HEK293 (cell line): ENCODE data around the gene PPM1L.

Experiments
- BCL11A ChIP-seq: fragments of 450-650 bp; formaldehyde crosslinking; IDR thresholded peaks from 2 replicates; pipeline ENCODE4 v1.5.1; 2016; ENCODE audit warnings: low read depth, missing biosample characterization, missing genetic modification characterization
- EGR2 ChIP-seq: fragments of 450-650 bp; formaldehyde crosslinking; IDR thresholded peaks from 2 replicates; pipeline ENCODE4 v1.5.1; 2016; ENCODE audit warnings: low read depth, missing biosample characterization, missing genetic modification characterization
- GFI1B ChIP-seq: fragments of 450-650 bp; formaldehyde crosslinking; IDR thresholded peaks from 2 replicates; pipeline ENCODE4 v1.5.1; 2016; ENCODE audit warnings: missing biosample characterization, missing genetic modification characterization
- PATZ1 ChIP-seq: fragments of 450-650 bp; formaldehyde crosslinking; IDR thresholded peaks from 2 replicates; pipeline ENCODE4 v1.5.1; 2016; ENCODE audit warnings: missing biosample characterization, missing genetic modification characterization
- PBX3 ChIP-seq: sonication (generic); formaldehyde crosslinking; IDR thresholded peaks from 2 replicates; pipeline ENCODE4 v1.8.1; 2022; ENCODE audit warnings: mild to moderate bottlenecking, moderate library complexity, missing genetic modification reagents
- SETDB1 ChIP-seq: IDR thresholded peaks from one replicate; pipeline ENCODE4 v1.6.1; 2017; ENCODE audit warnings: mild to moderate bottlenecking, low read length, moderate library complexity, mixed read lengths; ENCODE audit not compliant: insufficient read length
- ZBTB17 ChIP-seq: fragments of 450-650 bp; formaldehyde crosslinking; IDR thresholded peaks from 2 replicates; pipeline ENCODE4 v1.5.1; 2016; ENCODE audit warnings: missing biosample characterization, missing genetic modification characterization
- ZBTB7A ChIP-seq: fragments of 450-650 bp; formaldehyde crosslinking; IDR thresholded peaks from 2 replicates; pipeline ENCODE4 v1.5.1; 2016; ENCODE audit warnings: low read depth, missing biosample characterization, missing genetic modification characterization
- ZFP3 ChIP-seq: fragments of 450-650 bp; formaldehyde crosslinking; IDR thresholded peaks from 2 replicates; pipeline ENCODE4 v1.5.1; 2016; ENCODE audit warnings: low read depth, missing biosample characterization, missing genetic modification characterization
- ZNF10 ChIP-seq: fragments of 450-650 bp; formaldehyde crosslinking; IDR thresholded peaks from 2 replicates; pipeline ENCODE4 v1.5.1; 2017; ENCODE audit warnings: missing biosample characterization, missing genetic modification characterization
- ZNF112 ChIP-seq: fragments of 450-650 bp; formaldehyde crosslinking; IDR thresholded peaks from 2 replicates; pipeline ENCODE4 v1.5.0; 2017; ENCODE audit warnings: missing biosample characterization, missing genetic modification characterization
- ZNF146 ChIP-seq: fragments of 450-650 bp; formaldehyde crosslinking; IDR thresholded peaks from 2 replicates; pipeline ENCODE4 v1.5.1; 2016; ENCODE audit warnings: missing biosample characterization, missing genetic modification characterization
- ZNF19 ChIP-seq: fragments of 450-650 bp; formaldehyde crosslinking; IDR thresholded peaks from 2 replicates; pipeline ENCODE4; 2016; ENCODE audit warnings: missing biosample characterization, missing genetic modification characterization, low read depth
- ZNF202 ChIP-seq: fragments of 450-650 bp; formaldehyde crosslinking; IDR thresholded peaks from 2 replicates; pipeline ENCODE4 v1.5.1; 2016; ENCODE audit warnings: missing biosample characterization, missing genetic modification characterization, borderline replicate concordance
- ZNF223 ChIP-seq: fragments of 450-650 bp; formaldehyde crosslinking; IDR thresholded peaks from 2 replicates; pipeline ENCODE4 v1.5.1; 2016; ENCODE audit warnings: missing biosample characterization, missing genetic modification characterization
- ZNF23 ChIP-seq: fragments of 450-650 bp; formaldehyde crosslinking; IDR thresholded peaks from 2 replicates; pipeline ENCODE4 v1.5.1; 2016; ENCODE audit warnings: missing biosample characterization, missing genetic modification characterization, borderline replicate concordance
- ZNF248 ChIP-seq: fragments of 450-650 bp; formaldehyde crosslinking; IDR thresholded peaks from 2 replicates; pipeline ENCODE4 v1.5.1; 2017; ENCODE audit warnings: missing biosample characterization, missing genetic modification characterization
- ZNF26 ChIP-seq: fragments of 450-650 bp; formaldehyde crosslinking; IDR thresholded peaks from 2 replicates; pipeline ENCODE4 v1.5.1; 2016; ENCODE audit warnings: missing biosample characterization, missing genetic modification characterization
- ZNF280C ChIP-seq: fragments of 450-650 bp; formaldehyde crosslinking; IDR thresholded peaks from 2 replicates; pipeline ENCODE4 v1.5.1; 2016; ENCODE audit warnings: missing biosample characterization, missing genetic modification characterization
- ZNF335 ChIP-seq: fragments of 450-650 bp; formaldehyde crosslinking; conservative IDR thresholded peaks from 2 replicates; pipeline ENCODE4 v1.5.1; 2016; ENCODE audit warnings: missing biosample characterization, missing genetic modification characterization
- ZNF404 ChIP-seq: fragments of 450-650 bp; formaldehyde crosslinking; IDR thresholded peaks from 2 replicates; pipeline ENCODE4 v1.5.1; 2017; ENCODE audit warnings: missing biosample characterization, missing genetic modification characterization
- ZNF449 ChIP-seq: fragments of 450-650 bp; formaldehyde crosslinking; IDR thresholded peaks from 2 replicates; pipeline ENCODE4 v1.5.1; 2017; ENCODE audit warnings: missing biosample characterization, mild to moderate bottlenecking, missing genetic modification characterization, moderate library complexity
- ZNF48 ChIP-seq: fragments of 450-650 bp; formaldehyde crosslinking; IDR thresholded peaks from 2 replicates; pipeline ENCODE4 v1.5.1; 2016; ENCODE audit warnings: missing biosample characterization, missing genetic modification characterization
- ZNF514 ChIP-seq: fragments of 450-650 bp; formaldehyde crosslinking; IDR thresholded peaks from 2 replicates; pipeline ENCODE4 v1.5.1; 2016; ENCODE audit warnings: missing biosample characterization, missing genetic modification characterization
- ZNF555 ChIP-seq: fragments of 450-650 bp; formaldehyde crosslinking; conservative IDR thresholded peaks from 2 replicates; pipeline ENCODE4 v1.5.1; 2017; ENCODE audit warnings: missing biosample characterization, mild to moderate bottlenecking, missing genetic modification characterization, inconsistent platforms
- ZNF561 ChIP-seq: fragments of 450-650 bp; IDR thresholded peaks from 2 replicates; pipeline ENCODE4 v1.5.1; 2018; ENCODE audit warnings: missing biosample characterization, missing genetic modification characterization, borderline replicate concordance
- ZNF600 ChIP-seq: fragments of 450-650 bp; formaldehyde crosslinking; IDR thresholded peaks from 2 replicates; pipeline ENCODE4 v1.5.1; 2016; ENCODE audit warnings: missing biosample characterization, missing genetic modification characterization
- ZNF623 ChIP-seq: fragments of 450-650 bp; formaldehyde crosslinking; IDR thresholded peaks from 2 replicates; pipeline ENCODE4 v1.5.1; 2016; ENCODE audit warnings: missing biosample characterization, missing genetic modification characterization
- ZNF707 ChIP-seq: fragments of 450-650 bp; formaldehyde crosslinking; IDR thresholded peaks from 2 replicates; pipeline ENCODE4 v1.5.1; 2016; ENCODE audit warnings: missing biosample characterization, missing genetic modification characterization
- ZSCAN16 ChIP-seq: fragments of 450-650 bp; formaldehyde crosslinking; IDR thresholded peaks from 2 replicates; pipeline ENCODE4 v1.5.1; 2016; ENCODE audit warnings: missing biosample characterization, missing genetic modification characterization
- ZSCAN18 ChIP-seq: fragments of 450-650 bp; formaldehyde crosslinking; IDR thresholded peaks from 2 replicates; pipeline ENCODE4 v1.5.1; 2016; ENCODE audit warnings: missing biosample characterization, missing genetic modification characterization
- TF ChIP-seq, protein P1 (sequence below): fragments of 450-650 bp; formaldehyde crosslinking; IDR thresholded peaks from 2 replicates; pipeline ENCODE4 v1.5.1; 2016; ENCODE audit warnings: missing biosample characterization, missing genetic modification characterization

Gene PPM1L

DNA sequence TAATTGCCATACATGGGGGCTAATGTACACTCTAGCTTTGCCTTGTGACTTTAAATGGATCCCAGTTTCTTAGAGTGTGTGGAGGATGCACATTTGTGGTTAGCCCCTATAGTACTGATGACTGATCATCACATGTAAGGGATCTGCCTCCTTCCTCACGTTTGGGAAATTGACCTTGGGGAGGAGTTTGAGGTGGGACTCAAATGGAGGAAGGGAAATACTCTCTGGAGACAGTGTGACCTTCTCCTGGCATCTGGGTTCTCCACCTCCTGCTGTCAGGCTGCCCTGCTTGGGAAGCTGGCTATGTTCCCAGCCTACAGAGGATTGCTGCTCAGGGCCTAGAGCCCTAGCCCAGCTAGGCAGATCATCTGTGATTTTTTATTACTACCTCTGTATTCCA, 48.7 kb downstream of the PPM1L start (continued):
- TF ChIP-seq ZNF623 (tag by site-specific recombination) (no peak), ZNF146 (tag by site-specific recombination) (no peak), SETDB1 (no peak), ZNF26 (tag by site-specific recombination) (no peak), BCL11A (tag by site-specific recombination) (no peak), ZNF514 (tag by site-specific recombination) (no peak), ZNF248 (tag by site-specific recombination) (no peak), ZSCAN16 (tag by site-specific recombination) (no peak), ZFP3 (tag by site-specific recombination) (no peak), ZNF561 (no peak), ZNF48 (no peak), ZNF202 (no peak), PBX3 (CRISPR knock-in tag) (no peak), ZNF449 (tag by site-specific recombination) (no peak), EGR2 (tag by site-specific recombination) (no peak), ZNF23 (tag by site-specific recombination) (no peak), ZNF112 (no peak), ZNF335 (tag by site-specific recombination) (no peak), GFI1B (tag by site-specific recombination) (no peak), ZNF280C (tag by site-specific recombination) (no peak), ZNF223 (no peak), ZNF555 (tag by site-specific recombination) (no peak), PATZ1 (peak; percentile 66; the same call in 1 of the 2 replicates), ZBTB17 (tag by site-specific recombination) (peak; percentile 91), ZSCAN18 (tag by site-specific recombination) (no peak), ZBTB7A (tag by site-specific recombination) (no peak), ZNF404 (tag by site-specific recombination) (no peak), ZNF600 (tag by site-specific recombination) (peak; percentile 78; the same call in 1 of the 2 replicates), ZNF707 (tag by site-specific recombination) (no peak), ZNF19 (tag by site-specific recombination) (no peak), ZNF10 (tag by site-specific recombination) (no peak)
- TF ChIP-seq, protein P1, sequence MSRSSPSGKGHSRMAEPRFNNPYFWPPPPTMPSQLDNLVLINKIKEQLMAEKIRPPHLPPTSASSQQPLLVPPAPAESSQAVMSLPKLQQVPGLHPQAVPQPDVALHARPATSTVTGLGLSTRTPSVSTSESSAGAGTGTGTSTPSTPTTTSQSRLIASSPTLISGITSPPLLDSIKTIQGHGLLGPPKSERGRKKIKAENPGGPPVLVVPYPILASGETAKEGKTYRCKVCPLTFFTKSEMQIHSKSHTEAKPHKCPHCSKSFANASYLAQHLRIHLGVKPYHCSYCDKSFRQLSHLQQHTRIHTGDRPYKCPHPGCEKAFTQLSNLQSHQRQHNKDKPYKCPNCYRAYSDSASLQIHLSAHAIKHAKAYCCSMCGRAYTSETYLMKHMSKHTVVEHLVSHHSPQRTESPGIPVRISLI = no peak
